Measurements from ENCODE around the gene GRN. TPM values are rescaled to one million over a fixed set of nuclear protein-coding genes. Genes with fewer than 3 reads are reported as not detected.

Gene GRN
- total and polyA plus RNA-seq, 2 of the 13 experiments (the other 11 are each of a cell fraction or from before 2014, with no cell fraction given) = 86.6 to 143 TPM

GRCh38 chr17:44384823-44385286 is 39.8 kb downstream of the GRN start (continued):
- TF ChIP-seq ZNF382 (CRISPR knock-in tag; IDR thresholded peaks at IDR 0.05; ENCODE audit: borderline replicate concordance) (no peak), NFIB (CRISPR knock-in tag; IDR thresholded peaks at IDR 0.05; ENCODE audit: borderline replicate concordance) (0 out of 2 replicates have a peak, but pooled peaks have one; percentile 73), ARID2 (CRISPR knock-in tag; IDR thresholded peaks at IDR 0.05; ENCODE audit: borderline replicate concordance) (peak; percentile 38; the same call in 1 of the 2 replicates), ZNF180 (CRISPR knock-in tag; IDR thresholded peaks at IDR 0.05; ENCODE audit: borderline replicate concordance, low read depth) (no peak), ZFAT (CRISPR knock-in tag; conservative IDR thresholded peaks at IDR 0.05) (no peak), XRCC5 (optimal IDR thresholded peaks at IDR 0.05; ENCODE audit: low read length) (no peak), ZNF678 (CRISPR knock-in tag; IDR thresholded peaks at IDR 0.05) (no peak), ZSCAN22 (CRISPR knock-in tag; IDR thresholded peaks at IDR 0.05) (no peak), CHD2 (IDR thresholded peaks at IDR 0.05; ENCODE audit: low read depth, low read length) (no peak), ONECUT2 (CRISPR knock-in tag; IDR thresholded peaks at IDR 0.05) (no peak), ZNF546 (CRISPR knock-in tag; conservative IDR thresholded peaks at IDR 0.05) (no peak), PBX2 (CRISPR knock-in tag; IDR thresholded peaks at IDR 0.05) (no peak), ZFP1 (CRISPR knock-in tag; IDR thresholded peaks at IDR 0.05) (no peak), SATB2 (CRISPR knock-in tag; IDR thresholded peaks at IDR 0.05) (no peak), NFAT5 (CRISPR knock-in tag; IDR thresholded peaks at IDR 0.05) (0 out of 2 replicates have a peak, but pooled peaks have one; percentile 7), FOXM1 (CRISPR knock-in tag; IDR thresholded peaks at IDR 0.05) (no peak), ZFYVE20 (CRISPR knock-in tag; IDR thresholded peaks at IDR 0.05; ENCODE audit: borderline replicate concordance, low read depth) (0 out of 2 replicates have a peak, but pooled peaks have one; percentile 47), ZNF768 (CRISPR knock-in tag; IDR thresholded peaks at IDR 0.05) (peak; percentile 5; the same call in 1 of the 2 replicates), ZNF20 (CRISPR knock-in tag; IDR thresholded peaks at IDR 0.05) (no peak), ZSCAN31 (CRISPR knock-in tag; IDR thresholded peaks at IDR 0.05; ENCODE audit: low read depth) (0 out of 2 replicates have a peak, but pooled peaks have one; percentile 44), MAX (IDR thresholded peaks at IDR 0.05) (peak; percentile 75; the same call in 1 of the 2 replicates), HMGXB4 (CRISPR knock-in tag; IDR thresholded peaks at IDR 0.05; ENCODE audit: borderline replicate concordance in 1 of 2, low read depth in 1 of 2) (0 out of 4 replicates have a peak, but pooled peaks of 1 of the 2 experiments have one; percentile 15)
